Measurements from ENCODE around the gene TBC1D2B.

The TBC1D2B gene

DNA sequence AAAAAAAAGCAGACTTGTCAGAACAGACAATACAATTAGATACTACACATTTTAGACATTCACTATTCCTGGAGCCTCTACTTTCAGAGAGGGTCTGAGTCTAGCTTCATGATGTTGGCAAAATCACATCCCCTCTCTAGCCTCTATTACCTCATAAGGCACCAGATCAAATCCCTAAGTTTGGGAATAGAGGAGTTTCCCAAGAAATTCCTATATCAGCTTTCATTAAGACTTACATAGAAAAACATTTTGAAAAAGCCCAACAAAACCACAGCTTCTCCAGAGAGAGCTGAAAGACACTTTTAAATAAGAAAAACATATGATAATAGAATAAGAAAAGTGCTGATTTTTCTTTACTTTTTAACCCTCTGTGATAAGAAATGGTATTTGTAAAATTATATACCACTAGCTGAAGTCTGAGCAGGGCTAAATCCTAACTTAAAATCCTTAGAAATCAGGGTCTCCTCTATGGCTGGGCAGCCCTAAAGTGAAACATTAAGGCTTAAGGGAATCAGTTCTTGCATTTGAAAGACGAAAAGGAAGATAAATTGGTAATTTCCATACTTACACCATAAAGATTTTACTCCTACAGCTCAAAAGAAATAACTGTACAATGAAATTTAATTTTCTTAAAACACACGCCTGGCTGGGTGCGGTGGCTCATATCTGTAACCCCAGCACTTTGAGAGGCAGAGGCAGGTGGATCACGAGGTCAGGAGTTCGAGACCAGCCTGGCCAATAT lies 4.3 kb downstream of the TBC1D2B start:
- no peak overlapping the region for H3K4me3 ChIP-seq (replicated peaks; ENCODE audit: low read depth, low read length)
- TF ChIP-seq, protein P1, sequence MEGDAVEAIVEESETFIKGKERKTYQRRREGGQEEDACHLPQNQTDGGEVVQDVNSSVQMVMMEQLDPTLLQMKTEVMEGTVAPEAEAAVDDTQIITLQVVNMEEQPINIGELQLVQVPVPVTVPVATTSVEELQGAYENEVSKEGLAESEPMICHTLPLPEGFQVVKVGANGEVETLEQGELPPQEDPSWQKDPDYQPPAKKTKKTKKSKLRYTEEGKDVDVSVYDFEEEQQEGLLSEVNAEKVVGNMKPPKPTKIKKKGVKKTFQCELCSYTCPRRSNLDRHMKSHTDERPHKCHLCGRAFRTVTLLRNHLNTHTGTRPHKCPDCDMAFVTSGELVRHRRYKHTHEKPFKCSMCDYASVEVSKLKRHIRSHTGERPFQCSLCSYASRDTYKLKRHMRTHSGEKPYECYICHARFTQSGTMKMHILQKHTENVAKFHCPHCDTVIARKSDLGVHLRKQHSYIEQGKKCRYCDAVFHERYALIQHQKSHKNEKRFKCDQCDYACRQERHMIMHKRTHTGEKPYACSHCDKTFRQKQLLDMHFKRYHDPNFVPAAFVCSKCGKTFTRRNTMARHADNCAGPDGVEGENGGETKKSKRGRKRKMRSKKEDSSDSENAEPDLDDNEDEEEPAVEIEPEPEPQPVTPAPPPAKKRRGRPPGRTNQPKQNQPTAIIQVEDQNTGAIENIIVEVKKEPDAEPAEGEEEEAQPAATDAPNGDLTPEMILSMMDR (IDR thresholded peaks at IDR 0.05; ENCODE audit: low read depth, low read length, missing control alignments), result no peak
- DNase-seq (ENCODE audit: extremely low read depth, low read depth), result no peak

DNA sequence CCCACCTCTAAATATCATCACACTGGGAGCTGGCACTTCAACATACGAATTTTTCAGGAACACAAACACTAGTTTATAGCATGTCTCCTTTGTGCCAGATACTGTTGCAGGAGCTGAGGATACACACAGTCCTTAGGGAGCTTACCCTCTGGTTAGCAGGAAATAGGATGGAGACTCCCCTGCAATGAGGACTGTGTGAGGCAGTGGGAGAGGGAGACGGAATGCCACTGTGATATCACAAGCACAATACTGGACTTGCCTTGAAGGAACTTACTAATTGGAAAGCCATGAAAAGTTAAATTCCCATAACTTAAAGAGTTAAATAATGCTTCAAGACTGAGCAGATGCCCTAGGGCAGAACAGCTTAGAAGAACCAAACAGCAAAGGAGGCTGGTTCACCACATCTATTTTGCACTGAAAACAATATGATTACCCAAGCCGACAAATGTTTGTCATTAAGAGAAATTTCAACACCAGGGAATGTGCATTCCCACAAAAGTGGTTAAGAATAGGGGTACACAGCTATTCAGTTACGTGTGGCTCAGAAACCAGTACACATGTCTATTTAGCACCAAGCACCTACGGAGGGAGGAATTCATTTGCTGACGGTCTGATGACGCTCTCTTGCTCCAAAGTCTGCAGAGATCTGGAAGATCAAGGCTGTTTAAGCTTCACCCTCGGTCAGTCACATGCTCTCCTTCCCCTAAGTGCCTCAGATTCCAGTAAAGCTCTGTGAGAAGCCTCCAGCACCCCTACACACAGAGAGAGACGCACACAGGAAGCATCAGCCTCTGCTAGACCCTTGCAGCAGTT lies 5.2 kb downstream of the TBC1D2B start:
- peak; percentile 58 for DNase-seq (ENCODE audit: extremely low read depth, low read depth)
- no peak overlapping the region; the same call in 1 of the 2 replicates for H3K4me3 ChIP-seq (replicated peaks; ENCODE audit: low read depth, low read length)

DNA sequence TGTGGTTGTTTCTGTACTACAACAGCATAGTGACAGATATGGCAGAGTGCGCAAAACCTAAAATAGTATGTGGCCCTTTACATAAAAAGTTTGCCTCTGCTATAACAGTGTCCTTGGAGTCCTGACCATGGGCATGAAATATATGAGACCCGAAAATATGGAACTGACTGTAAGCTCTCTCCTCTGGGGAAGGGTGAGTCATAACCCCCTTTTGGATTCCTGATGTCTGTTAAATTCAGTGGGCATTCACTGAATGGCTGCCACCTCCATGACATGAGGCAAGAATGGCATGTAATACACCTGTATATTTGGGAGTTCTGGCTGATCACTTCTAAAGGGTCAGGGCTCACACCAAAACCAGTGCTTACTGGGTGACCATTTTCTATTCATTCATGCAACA lies 6.1 kb downstream of the TBC1D2B start:
- H3K4me3 ChIP-seq (replicated peaks; ENCODE audit: low read depth, low read length), result no peak overlapping the region
- TF ChIP-seq, protein P1 (IDR thresholded peaks at IDR 0.05; ENCODE audit: low read depth, low read length, missing control alignments), result no peak
- no peak for DNase-seq (ENCODE audit: extremely low read depth, low read depth)

More for the DNA sequence above, 5.2 kb downstream of the TBC1D2B start:
- TF ChIP-seq, protein P1 (IDR thresholded peaks at IDR 0.05; ENCODE audit: low read depth, low read length, missing control alignments), result no peak

DNA sequence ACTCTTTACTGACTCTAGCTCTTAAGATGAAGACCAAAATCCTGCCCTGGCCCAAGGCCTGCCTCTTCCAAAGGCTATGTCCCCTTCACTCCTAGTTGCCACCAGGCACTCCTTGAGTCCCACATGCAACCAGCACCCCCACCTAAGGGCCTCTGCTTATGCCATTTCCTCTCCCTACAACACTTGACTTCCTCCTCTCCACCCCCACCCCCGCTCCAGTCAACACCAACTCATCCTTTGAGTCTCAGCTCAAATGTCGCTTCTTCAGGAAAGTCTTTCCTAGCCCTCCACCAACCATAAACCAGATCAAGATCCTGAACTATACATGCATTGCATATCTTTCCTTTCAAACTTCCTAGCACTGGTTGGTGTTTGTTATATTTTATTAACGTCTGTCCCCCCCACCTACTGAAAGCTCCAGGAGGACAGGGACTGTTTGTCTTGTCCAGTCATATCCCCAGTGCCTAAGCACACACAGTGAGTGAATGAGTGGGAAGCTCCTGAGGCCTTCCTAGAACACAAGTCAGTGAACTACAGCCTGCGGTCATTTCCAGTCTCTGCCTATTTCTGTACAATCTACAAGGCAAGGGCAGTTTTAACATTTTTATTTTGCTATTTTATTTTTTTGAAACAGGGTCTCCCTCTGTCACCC lies 7.3 kb downstream of the TBC1D2B start:
- DNase-seq (ENCODE audit: extremely low read depth, low read depth), result no peak
- TF ChIP-seq, protein P1 (IDR thresholded peaks at IDR 0.05; ENCODE audit: low read depth, low read length, missing control alignments), result no peak
- H3K4me3 ChIP-seq (replicated peaks; ENCODE audit: low read depth, low read length), result no peak overlapping the region

DNA sequence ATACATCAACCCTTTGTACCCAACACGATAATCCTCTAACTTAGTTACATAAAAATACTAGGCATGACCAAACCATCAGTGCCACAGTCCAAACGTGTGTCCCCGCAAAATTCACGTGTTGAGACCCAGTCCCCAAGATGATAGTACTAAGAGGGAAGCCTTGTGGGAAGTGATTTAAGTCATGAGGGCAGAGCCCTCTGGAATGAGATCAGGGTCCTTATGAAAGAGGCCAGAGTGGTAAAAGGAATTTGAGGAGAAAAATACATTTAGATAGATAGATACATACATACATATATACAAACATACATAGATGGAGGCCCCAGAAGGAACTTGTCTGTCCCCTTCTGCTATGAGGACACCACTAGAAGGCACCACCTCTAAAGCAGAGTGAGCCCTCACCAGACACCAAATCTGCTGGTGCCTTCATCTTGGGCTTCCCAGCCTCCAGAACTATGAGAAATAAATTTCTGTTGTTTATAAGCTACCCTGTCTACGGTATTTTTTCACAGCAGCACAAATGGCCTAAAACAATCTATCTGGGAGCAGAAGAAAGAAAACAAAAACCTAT lies 8.0 kb downstream of the TBC1D2B start:
- no peak overlapping the region for H3K4me3 ChIP-seq (replicated peaks; ENCODE audit: low read depth, low read length)
- no peak for DNase-seq (ENCODE audit: extremely low read depth, low read depth)
- TF ChIP-seq, protein P1 (IDR thresholded peaks at IDR 0.05; ENCODE audit: low read depth, low read length, missing control alignments), result no peak

DNA sequence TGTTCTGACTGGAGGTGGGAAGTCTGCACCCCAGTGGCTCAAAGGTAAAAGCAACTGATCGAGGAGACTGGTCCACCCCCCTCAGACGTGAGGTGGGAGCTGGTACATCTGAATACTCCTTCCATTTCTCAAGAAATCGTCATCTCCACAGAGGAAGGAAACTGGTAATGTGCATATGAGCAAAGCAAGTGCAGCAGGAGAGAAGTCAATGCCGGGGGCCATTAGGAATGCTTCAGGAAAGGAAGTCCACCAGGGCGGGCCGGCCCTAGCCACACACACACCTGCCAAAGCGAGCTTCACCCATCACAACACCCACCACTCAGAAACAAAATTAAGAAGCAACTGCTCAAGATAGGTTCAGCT lies 8.5 kb downstream of the TBC1D2B start:
- H3K4me3 ChIP-seq (replicated peaks; ENCODE audit: low read depth, low read length), result no peak overlapping the region
- DNase-seq (ENCODE audit: extremely low read depth, low read depth), result no peak
- TF ChIP-seq, protein P1 (IDR thresholded peaks at IDR 0.05; ENCODE audit: low read depth, low read length, missing control alignments), result no peak

All from HFF-Myc (cell line).